Measurements from ENCODE around the gene AGL.
"Not testable (repeated sequence)": the region's sequence is repeated elsewhere in the genome, so short reads cannot be mapped to it uniquely, and the experiment has no call there.

Gene AGL

DNA sequence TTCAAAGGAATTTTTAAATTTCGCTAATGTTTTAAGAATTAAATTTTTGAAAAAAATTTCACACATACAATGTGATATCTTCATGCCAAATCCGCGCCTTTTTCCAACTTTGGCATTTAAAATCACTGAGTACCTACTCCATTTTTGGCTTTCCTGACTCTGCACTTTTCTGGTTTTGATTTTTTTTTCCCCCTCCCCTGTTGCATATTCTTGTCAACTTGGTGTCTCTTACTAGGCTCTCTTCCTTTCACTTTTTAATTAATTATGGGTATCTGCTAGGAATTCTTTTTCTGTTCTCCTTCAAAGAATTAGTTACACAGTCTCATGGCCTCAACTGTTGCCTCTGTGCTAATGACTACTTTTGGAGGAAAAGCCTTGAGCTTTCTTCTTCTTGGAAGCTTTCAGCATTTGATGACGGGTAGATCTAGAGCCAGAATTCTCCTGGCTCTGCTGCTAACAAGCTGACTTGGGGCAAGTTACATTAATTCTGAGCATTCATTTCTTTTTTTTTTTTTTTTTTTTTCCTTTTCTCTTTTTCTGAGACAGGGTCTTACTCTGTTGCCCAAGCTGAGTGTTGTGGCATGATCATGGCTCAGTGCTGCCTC lies 1.8 kb downstream of the AGL start:
- DNase-seq: no peak

DNA sequence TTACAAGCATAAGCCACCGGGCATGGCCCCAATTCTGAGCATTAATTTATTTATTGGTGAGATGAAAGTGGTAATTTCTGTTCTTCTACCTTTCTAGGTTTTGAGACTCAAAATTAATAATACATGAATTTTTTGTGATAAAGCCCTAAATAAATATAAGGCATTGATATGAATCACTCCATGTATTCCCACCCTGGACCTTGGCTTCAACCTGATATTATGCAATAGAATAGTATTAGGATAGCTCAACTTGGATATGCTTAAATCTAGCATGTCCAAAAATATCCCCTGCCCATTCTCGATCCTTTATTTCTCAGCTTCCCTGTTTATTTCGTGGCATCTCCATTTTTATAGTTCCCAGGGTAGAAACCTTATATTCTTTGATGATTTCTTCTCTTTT lies 2.5 kb downstream of the AGL start:
- DNase-seq: no peak

- DNase-seq: no peak
These were observed 5.8 kb downstream of the AGL start for GRCh38 chr1:99855914-99856450.

DNA sequence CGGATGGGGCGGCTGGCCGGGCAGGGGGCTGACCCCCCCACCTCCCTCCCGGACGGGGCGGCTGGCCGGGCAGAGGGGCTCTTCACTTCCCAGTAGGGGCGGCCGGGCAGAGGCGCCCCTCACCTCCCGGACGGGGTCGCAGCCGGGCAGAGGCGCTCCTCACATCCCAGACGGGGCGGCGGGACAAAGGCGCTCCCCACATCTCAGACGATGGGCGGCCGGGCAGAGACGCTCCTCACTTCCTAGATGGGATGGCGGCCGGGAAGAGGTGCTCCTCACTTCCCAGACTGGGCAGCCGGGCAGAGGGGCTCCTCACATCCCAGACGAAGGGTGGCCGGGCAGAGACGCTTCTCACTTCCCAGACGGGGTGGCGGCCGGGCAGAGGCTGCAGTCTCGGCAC lies 6.9 kb downstream of the AGL start:
- DNase-seq: not testable (repeated sequence)

DNA sequence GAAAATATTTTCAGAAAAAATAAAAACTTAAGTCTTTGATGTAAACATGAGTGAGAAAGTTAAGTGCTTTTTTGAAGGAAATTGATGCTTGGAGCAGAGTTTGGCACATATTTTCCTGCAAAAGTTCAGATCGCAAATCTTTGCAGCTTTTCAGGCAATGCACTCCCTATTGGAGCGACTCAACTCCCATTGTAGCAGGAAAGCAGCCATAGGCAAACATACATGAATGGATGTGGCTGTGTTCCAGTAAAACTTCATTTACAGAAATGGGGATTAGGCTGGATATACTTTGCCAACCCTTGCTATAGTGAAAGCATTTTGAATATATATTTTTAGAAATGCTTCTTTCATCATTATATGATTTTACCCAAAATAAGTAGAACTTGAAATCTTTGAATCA lies 8.1 kb downstream of the AGL start:
- no peak for DNase-seq

DNA sequence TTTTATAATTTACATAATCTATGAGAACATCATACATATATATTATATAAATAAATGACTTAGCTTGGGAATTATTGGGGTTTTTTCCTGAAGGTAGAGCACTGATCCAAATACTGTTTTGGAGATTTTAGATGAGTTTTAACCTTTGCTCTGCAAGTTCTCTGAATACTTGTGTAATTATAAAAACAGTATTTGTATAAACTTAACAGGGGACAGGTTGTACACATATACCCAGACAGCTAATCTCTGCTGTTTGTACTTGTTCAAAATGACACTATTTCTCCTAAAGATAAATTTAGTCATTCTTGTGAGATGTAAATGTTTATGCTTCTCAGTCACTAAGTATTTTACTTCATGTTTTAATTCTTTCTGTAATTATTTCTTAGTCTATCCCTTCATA lies 8.7 kb downstream of the AGL start:
- DNase-seq: no peak

DNA sequence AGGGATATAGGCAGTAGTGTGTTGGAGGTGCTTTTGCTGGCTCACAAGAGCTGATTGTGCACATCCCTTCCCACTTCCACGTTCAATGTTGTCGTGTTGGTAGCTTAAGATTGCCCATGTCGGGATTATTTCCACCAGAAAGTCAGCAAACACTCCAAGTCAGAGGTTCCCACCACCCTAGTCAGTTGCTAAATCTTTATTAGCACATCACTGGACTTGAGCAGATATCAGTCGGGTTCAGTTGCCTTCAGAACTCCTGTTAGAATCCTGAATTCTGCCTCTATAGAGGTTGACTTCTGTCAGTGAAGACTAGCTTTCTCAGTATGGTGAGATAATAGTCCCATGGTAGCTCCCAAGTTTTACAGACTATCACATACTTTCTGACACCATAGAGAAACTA lies 10.5 kb downstream of the AGL start:
- no peak for DNase-seq

GRCh38 chr1:99867682-99868081 lies 17.5 kb downstream of the AGL start:
- DNase-seq: no peak

GRCh38 chr1:99869304-99869703 lies 19.1 kb downstream of the AGL start:
- no peak for DNase-seq

DNA sequence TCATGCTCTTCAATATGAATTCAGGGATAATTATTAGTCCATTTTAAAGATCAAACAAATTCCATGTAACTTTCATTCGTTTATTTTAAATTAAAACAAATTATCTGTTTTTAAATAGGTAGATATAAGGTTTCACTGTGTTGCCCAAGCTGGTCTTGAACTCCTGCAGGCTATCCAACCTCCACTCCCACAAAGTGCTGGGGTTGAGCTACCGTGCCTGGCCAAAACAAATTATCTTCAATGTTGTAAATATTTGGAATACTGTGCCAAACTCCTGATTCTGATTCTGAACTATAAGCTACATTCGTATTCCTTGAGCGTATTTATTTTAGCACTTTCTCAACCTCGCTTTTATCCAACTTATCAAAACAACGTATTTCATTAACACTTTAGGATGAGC lies 19.6 kb downstream of the AGL start:
- DNase-seq: no peak

GRCh38 chr1:99872063-99872462 lies 21.9 kb downstream of the AGL start:
- DNase-seq: no peak

DNA sequence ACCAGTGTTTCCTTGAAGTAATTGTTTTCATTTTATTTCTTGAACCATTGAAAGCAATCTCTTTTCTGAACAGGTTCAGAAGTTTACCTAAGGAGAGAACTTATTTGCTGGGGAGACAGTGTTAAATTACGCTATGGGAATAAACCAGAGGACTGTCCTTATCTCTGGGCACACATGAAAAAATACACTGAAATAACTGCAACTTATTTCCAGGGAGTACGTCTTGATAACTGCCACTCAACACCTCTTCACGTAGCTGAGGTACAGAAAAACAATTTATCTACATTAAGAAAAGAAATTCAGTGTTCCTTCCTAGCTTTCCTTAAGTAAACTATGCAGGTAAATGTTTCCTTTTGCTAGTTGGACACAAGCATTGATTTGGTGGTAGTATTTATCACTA lies 27.4 kb downstream of the AGL start:
- peak; percentile 76 for DNase-seq

GRCh38 chr1:99886179-99886578 lies 36.0 kb downstream of the AGL start:
- DNase-seq: no peak

GRCh38 chr1:99886841-99887240 lies 36.7 kb downstream of the AGL start:
- no peak for DNase-seq

GRCh38 chr1:99887890-99888289 lies 37.7 kb downstream of the AGL start:
- no peak for DNase-seq

- no peak for DNase-seq
These were observed 41.8 kb downstream of the AGL start for GRCh38 chr1:99891997-99892396.

- not testable (repeated sequence) for DNase-seq
These were observed 53.1 kb downstream of the AGL start for GRCh38 chr1:99903278-99903677.

DNA sequence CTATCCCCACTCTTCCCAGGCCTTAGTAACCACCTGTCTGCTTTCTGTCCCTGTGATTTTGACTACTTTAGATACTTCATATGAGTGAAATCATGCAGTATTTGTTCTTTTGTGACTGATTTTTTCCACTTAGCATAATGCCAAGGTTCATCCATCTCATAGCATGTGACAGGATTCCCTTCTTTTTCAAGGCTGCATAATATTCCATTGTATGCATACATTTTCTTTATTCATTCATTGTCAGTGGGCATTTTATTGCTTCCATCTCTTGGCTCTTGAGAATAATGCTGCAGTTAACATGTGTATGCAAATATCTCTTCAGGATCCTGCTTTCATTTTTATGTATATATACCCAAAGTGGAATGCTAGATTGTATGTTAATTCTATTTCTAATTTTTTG lies 56.4 kb downstream of the AGL start:
- DNase-seq: no peak

GRCh38 chr1:99917214-99917613 lies 67.1 kb downstream of the AGL start:
- DNase-seq: no peak

DNA sequence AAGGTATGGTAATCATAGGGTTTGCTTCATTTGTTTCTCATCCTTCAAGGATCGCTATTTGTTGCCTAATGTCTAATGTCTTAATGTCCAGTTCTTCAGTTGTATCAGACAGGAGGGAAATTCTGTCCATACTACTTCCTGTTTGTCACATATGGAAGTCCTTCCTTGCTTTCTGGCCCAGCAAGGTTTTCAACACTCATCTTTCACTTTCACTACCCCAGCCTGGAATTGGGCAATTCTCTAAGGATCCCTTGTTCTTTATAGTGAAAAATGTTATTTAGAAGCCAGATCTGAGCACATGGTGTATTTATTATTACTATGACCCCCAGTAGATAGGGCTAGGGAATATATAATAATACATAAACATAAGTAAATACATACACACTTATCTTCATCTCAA lies 69.1 kb downstream of the AGL start:
- DNase-seq: no peak

DNA sequence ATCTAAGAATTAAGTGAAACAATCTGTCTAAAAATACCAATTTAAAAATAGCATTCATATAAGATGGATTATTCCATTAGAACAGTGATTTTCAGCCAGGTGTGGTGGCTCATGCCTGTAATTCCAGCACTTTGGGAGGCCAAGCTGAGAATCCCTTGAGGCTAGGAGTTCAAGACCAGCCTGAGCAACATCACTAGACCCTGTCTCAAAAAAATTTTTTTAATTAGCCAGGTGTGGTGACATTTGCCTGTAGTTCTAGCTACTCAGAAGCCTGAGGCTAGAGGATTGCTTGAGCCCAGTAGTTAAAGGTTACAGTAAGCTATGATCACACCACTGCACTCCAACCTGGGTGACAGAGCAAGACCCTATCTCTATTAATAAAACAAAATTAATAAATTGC lies 84.6 kb downstream of the AGL start:
- no peak for DNase-seq

GRCh38 chr1:99935534-99935933 lies 85.4 kb downstream of the AGL start:
- DNase-seq: no peak

GRCh38 chr1:99936071-99936470 lies 85.9 kb downstream of the AGL start:
- no peak for DNase-seq

- no peak for DNase-seq
These were observed 92.6 kb downstream of the AGL start for GRCh38 chr1:99942723-99943122.

DNA sequence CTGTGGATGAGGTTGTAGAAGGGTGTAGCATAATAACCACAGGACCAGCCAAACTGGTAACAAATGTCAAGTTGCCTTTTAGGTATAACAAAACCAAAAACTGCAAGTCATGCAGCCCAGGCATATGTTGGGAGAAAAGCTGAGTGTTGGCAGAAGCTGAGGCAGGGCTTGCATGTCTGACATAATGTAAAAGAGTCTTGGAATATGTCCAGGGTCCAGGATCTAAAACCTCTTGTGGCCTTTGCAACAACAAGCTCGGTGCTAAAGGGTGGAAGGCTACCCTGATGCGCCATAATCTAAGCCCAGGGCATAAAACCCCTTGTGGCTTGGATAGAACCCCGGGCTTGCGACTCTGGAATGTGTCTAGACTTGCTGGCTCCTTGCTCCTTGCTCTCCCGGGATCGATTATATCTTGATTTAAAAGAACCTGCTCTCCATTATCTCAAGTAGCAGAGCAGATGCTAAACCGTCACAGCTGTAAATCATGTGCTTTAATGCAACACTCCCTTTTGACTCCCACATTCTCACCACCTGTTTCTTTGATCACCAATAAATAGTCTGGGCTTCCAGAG lies 93.1 kb downstream of the AGL start:
- DNase-seq: peak; percentile 73

Measured in hematopoietic multipotent progenitor cell treated with erythropoietin and hydrocortisone succinate and interleukin-3 and kit ligand, for 8 days (in vitro differentiated cells).